Activated naive CD4-positive, alpha-beta T cell (primary cell): ENCODE measurements around the gene CELF4.

Experiments used
- DNase-seq, 4 experiments: peaks; one replicate each; lab custom pipeline; 2025; lab: John Stamatoyannopoulos, UW

CELF4 gene

DNA sequence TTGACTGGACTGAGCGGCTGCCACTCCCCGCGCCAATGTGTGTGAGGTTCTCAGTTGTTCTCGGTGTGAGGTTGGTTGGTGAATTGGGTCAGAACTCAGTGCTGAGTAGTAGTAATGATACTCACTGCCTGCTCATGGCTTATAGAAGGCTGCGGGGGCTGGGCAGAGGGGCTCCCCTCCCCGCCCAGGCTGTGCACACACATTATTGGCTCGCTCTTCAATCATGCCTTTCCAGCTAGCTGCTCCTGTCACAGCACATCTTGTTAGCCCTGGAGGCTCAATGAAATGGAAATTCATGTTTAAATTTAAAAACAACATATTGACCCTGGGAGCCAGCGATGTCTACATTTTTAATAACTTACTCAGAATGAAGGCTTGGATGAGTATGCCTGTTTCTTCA is 152.8 kb downstream of the CELF4 start:
- DNase-seq = no peak

DNA sequence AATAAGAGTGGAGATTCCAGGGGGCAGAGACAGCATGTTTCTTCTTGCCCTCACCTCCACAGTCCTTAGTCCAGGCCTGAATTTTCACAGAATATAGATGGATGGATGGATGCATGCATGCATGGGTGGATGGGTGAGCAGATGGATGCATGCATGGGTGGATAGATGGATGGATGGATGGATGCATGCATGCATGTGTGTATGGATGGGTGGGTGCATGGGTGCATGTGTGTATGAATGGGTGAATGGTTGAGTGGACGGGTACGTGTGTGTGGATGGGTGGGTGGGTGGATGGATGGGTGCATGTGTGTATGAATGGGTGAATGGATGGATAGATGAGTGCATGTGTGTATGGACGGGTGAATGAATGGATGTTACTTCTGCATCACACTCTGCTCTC is 153.3 kb downstream of the CELF4 start:
- DNase-seq = no peak

DNA sequence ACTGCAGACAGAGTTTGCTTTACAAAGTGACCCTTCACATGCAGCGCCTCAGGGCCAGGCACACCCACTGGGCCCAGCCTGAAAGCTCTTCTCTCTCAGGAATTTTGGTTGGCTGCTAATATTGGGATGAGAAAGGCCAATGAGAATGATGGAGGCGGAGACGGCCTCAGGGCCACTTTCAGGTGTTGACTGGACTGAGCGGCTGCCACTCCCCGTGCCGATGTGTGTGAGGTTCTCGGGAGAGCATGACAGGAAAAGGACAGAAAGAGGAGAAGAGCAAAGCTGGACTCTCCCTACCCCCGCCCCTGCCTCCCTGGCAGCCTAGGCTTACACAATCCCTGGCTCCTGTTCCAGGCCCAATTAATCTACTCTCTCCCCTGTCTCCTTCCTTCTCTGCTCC is 155.7 kb downstream of the CELF4 start:
- DNase-seq = no peak

DNA sequence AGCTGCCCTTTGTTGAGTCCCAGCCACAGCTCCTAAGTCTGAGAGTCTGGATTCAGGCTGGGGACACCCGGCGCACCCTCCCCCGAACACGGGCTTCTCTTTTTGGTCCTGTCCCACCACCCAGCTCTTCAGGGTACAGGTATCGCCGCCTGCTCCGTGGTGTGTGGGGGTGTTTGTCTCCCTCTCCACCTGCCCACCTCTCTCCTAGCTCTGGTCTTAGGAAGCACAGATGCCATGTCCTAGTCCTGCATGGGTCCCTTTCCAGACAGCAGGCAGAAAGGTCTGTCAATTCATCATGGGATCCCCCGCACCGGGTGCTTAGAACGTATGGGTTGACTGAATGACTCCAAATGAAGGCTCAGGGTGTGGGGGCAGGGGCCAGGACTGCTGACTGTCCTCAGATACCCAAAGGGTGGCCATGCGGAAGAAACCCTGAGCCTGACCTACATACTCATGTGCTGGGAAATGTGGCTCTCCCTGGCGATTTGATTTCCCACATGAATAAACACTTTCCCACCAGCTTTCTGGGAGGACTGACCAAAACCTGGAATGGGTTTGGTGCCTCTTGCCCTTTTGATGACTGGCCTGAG is 156.8 kb downstream of the CELF4 start:
- no peak for DNase-seq

DNA sequence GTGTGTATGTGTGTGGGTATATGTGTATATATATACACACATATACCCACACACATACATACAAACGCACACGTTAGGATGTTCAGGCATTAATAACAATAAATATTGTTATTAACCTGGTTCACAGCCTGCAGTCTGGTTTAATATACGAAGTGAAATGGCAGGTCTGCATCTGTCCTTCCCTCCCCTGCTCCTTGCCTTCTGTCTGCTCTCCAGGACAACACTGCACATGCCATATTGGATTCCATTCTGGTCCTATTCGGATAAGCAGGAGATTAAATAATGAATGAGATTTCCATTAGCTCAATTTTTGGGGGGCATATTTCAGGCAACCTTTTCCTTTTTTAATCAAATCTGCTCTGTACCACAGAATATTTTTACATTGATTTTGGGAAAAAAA is 158.0 kb downstream of the CELF4 start:
- no peak for DNase-seq

DNA sequence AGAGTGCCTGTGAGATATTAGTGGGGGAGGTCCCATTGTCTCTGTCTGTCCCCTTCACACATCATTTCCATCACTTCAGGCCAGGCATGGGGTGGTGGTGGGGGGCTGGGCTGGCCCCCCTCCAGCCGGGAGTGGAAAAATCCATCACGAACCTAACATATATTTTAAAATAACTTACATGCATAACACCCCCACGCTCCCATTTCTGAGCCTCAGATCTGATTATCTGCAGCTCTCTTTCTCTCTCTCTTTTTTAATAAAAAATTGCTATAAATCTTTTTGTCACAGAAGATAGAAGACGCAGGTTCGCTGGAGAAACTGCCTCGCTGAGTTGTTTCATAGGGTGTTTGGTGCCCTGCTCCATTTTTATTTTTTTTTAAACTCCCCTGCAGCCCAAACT is 159.8 kb downstream of the CELF4 start:
- DNase-seq = no peak

DNA sequence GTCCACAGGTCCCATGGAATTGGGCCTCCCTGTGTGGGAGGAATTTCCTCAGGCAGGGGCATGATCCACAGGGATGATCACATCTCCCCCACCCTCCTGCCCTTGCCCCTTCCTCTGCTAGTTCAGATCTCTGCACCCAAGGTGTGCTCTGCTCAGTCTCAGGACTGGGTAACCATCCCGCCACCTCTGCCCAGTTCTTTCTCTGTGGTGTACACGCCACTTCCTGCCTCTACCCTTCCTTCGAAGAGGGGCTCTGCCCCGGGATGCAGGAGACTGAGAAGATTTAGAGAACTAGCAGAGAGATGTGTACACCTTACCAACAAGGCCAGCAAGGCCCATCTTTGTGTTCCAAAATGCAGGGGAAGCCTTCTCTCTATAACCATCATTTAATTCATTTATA is 160.4 kb downstream of the CELF4 start:
- DNase-seq = no peak

DNA sequence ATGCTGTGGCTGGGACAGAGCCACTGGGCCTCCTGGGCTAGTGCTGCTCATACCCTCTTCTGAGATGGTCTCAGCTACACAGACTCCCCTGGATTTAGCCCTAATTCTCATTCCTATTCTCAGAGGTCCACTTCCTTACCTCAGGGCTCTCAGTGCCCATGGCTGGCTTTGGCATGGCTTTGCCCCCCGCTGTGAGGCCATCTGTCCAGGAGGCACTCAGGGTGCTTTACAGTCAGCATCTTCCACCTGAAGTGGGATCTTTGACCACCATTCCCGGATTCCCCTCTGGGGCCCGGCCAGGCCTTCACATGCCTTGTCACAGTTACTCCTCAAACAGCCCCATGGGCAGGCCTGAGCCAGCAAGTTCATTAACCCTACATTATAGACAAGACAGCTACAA is 161.8 kb downstream of the CELF4 start:
- no peak for DNase-seq

DNA sequence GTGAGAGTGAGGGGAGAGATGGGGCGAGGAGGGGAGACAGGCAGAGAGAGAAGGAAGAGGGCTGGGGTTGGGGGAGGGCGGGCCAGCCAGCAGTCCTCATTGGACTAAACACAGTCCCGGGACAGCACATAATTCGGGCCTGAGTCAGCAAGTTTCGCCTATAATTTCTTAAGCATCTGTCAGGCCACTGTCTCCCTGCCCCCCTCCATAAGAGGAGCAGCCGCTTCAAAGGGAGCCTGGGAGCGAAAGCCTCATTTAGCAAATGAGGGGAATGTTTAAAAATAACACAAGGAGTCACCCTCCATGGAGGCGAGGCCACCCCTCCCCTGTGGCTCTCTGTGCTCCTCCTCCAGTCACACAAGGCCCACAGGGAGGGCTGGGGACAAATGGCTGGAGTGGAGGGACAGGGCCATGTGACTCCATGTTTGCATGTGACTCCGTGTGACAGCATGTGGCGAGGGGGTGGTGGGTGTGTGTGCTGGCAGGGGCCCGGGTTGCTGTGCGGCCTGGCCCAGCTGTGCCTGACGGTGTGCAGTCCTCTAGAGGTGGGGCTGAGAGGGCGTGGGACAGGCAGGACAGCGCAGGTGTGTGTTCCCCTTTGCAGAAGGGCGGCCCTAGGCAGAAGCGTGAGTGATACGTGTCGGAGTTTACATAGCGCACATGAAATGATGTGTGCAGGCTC is 162.4 kb downstream of the CELF4 start:
- DNase-seq = no peak

DNA sequence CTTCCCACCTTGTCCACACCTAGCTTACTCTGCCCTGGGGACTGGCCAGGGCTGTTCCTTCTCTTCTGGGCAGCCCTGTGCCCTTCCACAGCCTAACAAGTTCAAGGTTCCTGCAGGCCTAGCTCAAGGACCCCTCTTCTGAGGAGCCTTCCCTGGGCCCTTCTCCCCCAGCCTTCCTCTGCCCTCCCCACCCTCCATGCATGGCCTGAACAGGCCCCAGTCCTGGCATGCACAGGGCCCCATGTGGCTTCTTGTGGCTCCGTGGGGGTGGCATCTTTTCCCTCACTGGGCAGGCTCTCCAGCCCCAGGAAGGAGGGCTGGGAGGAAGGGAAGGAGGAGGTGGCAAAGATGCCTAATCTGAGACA is 162.9 kb downstream of the CELF4 start:
- DNase-seq = no peak

DNA sequence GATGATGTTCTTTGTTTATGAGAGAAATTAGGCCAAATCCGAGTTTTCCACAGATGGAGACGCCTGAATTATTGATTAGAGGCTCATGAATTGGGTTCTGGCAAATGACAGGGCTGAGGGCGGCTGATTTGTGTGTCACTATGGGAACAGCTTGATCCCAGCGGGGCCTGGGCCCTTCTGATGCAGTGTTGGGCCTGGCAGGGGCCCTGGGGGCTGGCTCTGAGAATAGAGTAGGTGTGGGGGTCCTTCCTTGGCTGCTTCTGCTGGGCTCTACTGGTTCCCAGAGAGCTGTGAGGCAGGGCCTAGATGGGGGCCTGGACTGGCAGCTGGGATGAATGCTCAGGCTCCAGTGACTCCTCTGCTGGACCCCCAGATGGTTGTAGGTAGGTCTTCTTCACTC is 164.8 kb downstream of the CELF4 start:
- no peak for DNase-seq

DNA sequence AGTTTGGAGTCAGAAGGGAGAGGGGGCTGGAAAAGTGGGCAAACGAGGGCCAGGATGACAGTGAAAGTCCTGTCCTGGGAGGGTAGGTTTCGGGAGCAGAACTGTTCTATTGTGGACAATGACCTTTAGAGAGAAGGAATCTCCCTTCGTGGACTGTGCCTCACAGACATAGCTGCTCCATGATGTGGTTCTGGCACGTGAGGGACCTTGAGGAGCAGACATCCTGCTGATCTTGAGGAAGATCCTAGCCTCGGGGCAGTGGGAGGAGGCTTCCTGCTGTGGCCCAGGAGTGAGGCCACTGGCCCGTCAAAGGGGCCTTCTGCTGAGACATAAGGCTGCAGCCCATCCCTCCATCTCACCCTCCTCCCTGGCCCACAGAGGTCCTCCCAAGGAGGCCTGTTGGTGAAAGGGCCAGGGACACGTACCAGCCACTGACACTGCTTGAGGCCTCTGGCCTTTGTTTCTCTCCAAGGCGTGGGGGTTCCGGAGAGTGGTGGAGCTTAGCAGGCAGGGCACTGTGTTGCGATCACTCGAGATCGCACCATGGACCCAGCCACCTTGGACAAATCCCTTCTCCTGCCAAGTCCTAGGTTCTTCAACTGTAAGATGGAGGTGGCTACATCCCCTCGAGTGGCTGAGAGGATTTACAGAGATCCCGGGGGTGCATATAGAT is 167.2 kb downstream of the CELF4 start:
- DNase-seq = no peak

DNA sequence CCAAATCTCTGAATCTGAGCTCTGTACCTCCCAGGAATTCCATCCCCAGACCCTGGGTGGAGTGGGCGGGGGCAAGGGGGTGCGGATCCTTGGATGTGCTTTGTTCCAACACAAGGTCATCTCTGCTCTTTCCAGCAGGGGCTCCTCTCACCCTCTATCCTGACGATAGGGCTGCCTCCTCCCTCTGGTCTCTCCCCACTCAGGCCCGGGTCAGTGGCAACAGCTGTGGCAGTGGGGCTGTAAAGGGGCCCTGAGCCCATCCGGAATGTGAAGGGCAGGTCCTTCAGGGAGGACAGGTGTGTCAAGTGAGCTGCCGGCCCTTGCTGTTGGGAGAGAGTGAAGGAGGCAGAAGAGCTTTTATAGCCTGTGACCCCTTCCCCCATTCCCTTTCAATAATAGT is 167.8 kb downstream of the CELF4 start:
- DNase-seq = no peak

DNA sequence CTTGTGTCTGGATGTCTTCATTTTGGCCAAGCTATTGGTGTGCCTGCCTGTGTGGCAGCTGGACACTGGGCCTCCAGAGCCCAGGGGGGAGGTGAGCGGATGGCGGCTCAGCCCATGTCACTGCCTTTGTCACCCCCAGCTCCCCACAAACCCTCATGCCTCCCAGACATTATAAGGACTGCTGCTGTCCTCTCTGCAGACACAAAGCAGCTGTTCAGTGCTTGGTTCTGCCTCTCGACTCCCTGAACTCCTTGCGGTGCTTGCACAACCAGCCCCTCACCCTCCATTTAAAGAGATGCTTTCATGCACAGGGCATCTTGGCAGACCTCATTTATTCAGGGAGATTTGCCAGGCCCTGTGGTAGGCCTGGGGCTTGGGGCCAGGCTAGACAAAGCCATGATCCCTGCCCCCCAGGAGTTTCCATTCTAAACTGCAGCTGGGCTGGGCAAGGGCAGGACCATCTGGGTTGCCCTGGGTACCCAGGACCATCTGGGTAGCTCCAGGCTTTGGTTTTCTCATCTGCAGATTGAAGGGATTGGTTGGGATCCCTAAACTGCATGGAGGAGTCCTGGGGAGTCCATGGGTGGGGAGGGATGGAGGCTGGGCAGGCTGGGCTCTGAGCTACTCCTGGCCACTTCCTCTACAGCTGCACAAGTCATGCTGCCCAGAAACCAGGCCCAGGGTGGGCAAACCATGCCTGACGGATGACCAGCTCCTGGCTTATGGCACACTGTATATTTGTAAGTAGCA is 168.5 kb downstream of the CELF4 start:
- no peak for DNase-seq

DNA sequence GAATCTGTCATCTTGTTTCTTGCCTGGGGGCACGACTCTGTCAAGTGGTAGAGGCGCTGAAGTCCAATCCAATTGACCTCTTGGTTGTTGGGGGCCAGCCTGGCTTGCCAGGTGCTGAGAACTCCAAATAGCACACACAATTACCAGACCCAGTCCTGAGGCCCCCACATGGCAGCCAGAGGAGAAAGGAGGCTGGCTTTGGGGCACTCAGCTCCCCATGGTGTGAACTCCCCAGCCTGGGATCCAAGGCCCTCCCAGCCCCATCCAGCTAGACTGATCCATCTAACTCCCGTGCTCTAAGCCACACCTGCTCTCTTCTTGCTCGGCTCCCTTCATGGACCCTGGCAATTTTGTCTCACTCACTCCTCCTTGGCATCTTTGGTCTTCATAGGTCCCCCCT is 170.0 kb downstream of the CELF4 start:
- no peak for DNase-seq

DNA sequence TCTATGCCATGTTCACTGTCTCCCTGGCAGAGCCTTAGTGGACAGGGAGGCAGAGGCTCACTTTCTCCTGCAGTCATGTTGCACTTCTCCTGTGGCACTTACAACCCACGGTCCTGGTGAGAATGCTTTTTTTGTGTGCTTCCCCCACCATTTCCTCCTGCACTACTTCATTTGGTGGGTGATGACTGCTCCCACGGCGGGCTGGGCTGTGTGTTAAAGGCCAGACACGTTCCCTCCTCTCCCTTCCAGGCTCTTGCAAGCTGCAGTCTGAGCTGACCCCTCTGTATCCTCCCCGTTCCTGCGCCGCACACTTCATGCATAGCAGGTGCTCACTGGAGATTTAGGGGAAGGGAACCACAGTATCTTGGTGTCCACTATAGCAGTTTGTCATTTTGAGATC is 170.5 kb downstream of the CELF4 start:
- DNase-seq = no peak

DNA sequence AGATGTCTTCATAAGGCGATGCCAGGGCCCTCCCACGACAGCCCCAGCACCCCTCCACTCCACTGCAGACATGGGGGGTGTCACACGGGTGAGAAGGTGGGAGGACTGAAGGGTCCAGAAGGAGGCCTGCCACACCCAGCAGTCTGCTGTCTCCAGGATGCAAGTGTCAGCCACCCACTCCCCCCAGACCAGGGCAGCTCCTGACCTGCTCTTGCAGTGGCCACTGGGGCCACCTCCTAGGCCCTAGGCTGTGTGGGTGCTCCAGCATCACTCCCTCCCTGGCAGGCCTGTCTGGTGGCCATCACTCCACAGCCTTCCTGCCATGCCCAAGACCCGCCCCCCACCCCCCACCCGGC is 171.0 kb downstream of the CELF4 start:
- DNase-seq = no peak

DNA sequence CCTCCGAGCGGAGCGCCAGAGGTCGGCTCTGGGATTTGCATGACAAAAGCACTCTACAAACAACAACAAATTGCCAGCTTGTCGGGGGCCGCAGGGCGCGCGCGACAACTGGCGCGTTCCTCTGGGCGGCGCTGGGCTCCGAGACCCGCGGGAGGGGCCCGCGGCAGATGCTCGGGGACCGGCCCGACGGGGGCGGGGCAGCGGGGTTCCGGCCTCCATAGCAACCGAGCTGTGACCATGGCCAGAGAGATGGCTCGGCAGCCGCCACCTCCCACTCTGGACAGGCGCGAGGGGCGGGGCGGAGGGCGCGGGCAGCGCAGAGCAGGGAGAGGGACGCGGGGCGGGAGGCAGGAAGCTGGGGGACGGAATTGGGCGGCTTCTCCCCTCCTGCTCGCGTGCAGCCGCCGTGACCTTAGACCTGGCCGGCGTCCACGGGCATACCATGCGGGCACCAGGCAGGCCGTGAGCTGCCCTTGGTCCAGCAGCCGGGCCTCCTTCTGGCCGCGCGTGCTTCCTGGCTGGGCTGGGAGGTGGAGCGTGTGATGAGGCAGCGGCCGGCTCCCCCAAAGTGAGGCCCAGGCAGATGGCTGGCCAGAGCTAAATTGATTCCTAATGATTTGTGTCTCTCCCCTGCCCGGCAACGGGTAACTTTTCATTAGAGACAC is 171.5 kb downstream of the CELF4 start:
- no peak for DNase-seq

DNA sequence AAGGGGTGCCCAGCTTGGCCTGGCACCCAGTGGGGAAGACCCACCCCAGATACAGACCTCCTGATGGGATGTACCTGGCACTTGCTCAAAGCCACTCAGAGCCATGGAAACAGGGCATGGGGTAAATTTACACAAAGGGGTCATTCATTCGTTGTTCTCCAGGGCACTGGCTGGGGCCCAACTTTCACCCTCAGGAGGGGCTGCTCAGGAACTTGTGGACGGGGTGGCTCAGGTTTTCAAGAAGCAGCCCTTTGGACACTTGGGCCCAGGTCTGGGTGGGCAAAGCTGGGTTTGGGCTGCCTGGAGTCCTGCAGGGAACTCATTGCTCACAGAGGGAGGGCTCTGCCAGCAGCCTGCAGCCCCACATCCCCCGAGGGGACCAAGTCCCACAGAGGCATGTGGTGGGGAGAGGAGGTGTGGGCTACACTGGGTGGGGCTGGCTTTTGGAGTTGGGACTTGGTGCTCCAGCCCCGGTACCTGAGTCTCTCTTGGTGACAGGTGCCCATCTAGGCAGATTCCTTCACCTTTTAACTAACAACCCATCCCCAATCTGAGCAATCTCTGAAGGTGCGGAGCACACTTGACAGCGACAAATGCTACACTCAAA is 172.3 kb downstream of the CELF4 start:
- DNase-seq = no peak

DNA sequence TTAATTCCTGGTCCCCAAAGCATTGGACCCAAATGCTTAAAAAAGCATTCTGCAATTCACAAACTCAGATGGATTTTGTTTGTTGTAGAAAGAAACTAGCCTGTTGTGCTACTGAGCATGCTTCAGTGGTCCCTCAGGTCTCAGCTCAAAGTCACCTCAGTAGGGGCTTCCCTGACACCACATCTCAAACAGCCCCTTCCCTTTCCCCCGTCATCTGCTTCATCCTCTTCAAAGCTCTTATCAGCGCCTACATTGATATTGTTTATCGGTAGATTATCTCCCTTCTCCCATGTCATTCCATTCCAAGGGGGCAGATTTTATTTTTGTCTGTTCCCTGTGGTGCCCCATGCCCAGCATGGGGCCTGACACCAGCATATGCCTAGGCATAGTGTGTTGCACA is 172.9 kb downstream of the CELF4 start:
- DNase-seq = no peak

DNA sequence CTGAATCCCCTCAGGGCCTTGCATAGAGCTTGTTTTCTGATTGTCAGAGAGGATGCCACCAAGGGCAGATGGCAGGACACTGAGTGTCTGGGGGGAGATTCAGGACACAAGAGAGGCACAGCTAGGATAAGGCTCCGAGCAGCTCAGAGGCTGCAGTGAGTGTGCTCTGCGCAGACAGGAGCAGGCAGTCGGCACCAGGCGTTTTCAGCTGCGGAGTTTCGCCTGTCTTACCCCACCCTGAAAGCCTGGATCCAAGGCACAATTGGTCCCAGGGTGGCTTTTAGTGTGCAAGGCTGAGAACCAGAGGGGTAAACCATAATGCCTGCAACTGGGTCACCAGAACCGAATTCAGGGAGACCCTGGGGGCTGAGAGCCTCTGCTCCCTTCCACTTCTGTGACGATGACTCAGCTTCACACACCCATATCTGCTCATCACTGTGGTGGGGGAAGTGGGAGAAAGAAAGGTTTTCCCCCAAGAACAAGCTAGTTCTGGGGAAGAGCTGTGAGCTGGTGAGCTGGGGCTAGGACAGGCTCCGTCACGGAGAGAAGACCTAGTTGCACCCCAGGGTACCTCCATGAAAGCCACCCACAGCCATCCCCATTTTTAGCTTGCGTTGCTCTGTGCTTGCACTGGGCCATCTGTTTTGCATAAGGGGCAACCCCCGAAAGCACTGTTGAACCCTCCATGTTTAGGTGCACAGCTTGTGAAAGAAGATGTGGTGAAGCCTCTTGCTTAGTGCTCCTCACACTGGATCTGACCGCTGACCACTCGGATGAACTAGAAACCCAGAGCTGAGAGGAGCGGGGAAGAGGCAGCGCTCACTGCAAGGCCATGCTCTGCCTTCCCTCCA is 173.7 kb downstream of the CELF4 start:
- DNase-seq = no peak
